Measurements from ENCODE around the gene CAMTA1.
A peak's percentile ranks its signal among the peaks of the same experiment; 100 is the strongest.

The CAMTA1 gene

GRCh38 chr1:7538849-7539768, 753.9 kb downstream of the CAMTA1 start:
- TF ChIP-seq, protein P1, sequence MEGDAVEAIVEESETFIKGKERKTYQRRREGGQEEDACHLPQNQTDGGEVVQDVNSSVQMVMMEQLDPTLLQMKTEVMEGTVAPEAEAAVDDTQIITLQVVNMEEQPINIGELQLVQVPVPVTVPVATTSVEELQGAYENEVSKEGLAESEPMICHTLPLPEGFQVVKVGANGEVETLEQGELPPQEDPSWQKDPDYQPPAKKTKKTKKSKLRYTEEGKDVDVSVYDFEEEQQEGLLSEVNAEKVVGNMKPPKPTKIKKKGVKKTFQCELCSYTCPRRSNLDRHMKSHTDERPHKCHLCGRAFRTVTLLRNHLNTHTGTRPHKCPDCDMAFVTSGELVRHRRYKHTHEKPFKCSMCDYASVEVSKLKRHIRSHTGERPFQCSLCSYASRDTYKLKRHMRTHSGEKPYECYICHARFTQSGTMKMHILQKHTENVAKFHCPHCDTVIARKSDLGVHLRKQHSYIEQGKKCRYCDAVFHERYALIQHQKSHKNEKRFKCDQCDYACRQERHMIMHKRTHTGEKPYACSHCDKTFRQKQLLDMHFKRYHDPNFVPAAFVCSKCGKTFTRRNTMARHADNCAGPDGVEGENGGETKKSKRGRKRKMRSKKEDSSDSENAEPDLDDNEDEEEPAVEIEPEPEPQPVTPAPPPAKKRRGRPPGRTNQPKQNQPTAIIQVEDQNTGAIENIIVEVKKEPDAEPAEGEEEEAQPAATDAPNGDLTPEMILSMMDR (IDR thresholded peaks at IDR 0.05; ENCODE audit: poor library complexity, severe bottlenecking): no peak
- no peaks in the 10 kb centered on the region for H3K36me3 ChIP-seq (ENCODE audit: low read depth)
- no peaks in the 10 kb centered on the region for H3K4me1 ChIP-seq (ENCODE audit: insufficient read depth, poor library complexity, severe bottlenecking)
- ATAC-seq (ENCODE audit: low read depth): no peak
- peak; percentile 17 for DNase-seq (ENCODE audit: low spot score)
- no peaks in the 10 kb centered on the region for H3K9me3 ChIP-seq (ENCODE audit: severe bottlenecking)
- H3K27me3 ChIP-seq (ENCODE audit: insufficient read depth, poor library complexity, severe bottlenecking): no peaks in the 10 kb centered on the region
- no peak overlapping the region for H3K27ac ChIP-seq (ENCODE audit: poor library complexity, severe bottlenecking)
- no peak overlapping the region for H3K4me3 ChIP-seq (ENCODE audit: severe bottlenecking)

GRCh38 chr1:7539769-7540175, 754.5 kb downstream of the CAMTA1 start:
- Histone ChIP-seq H3K27ac (ENCODE audit: poor library complexity, severe bottlenecking) (no peak overlapping the region), H3K4me1 (ENCODE audit: insufficient read depth, poor library complexity, severe bottlenecking) (no peaks in the 10 kb centered on the region), H3K4me3 (ENCODE audit: severe bottlenecking) (no peak overlapping the region), H3K9me3 (ENCODE audit: severe bottlenecking) (no peaks in the 10 kb centered on the region), H3K36me3 (ENCODE audit: low read depth) (no peaks in the 10 kb centered on the region), H3K27me3 (ENCODE audit: insufficient read depth, poor library complexity, severe bottlenecking) (no peaks in the 10 kb centered on the region)
- peak; percentile 51 for DNase-seq (ENCODE audit: low spot score)
- peak; percentile 73 for ATAC-seq (ENCODE audit: low read depth)
- TF ChIP-seq, protein P1 (IDR thresholded peaks at IDR 0.05; ENCODE audit: poor library complexity, severe bottlenecking): peak; percentile 53

DNA sequence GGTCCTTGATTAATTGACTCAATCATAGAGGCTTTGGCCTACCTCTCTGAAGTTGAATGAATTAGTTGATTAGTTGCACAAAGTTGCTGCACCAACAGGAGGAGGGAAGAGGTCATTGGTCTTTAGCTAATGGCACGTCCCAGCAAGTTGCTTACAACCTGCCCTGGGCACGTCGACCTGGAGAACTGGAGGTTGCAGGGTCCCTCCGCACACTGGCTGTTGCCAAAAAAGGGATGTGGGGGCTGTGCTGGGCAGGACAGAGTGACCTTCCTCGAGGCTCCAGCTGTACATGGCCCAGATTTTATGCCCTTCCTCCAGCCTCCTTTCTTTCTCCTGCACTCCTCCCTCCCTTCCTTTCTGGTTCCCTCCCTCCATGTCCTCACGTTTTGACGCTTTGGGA, 755.6 kb downstream of the CAMTA1 start:
- Histone ChIP-seq H3K27ac (ENCODE audit: poor library complexity, severe bottlenecking) (no peak overlapping the region), H3K9me3 (ENCODE audit: severe bottlenecking) (no peaks in the 10 kb centered on the region), H3K36me3 (ENCODE audit: low read depth) (no peaks in the 10 kb centered on the region), H3K4me1 (ENCODE audit: insufficient read depth, poor library complexity, severe bottlenecking) (no peaks in the 10 kb centered on the region), H3K4me3 (ENCODE audit: severe bottlenecking) (no peak overlapping the region), H3K27me3 (ENCODE audit: insufficient read depth, poor library complexity, severe bottlenecking) (no peaks in the 10 kb centered on the region)
- ATAC-seq (ENCODE audit: low read depth) (no peak), DNase-seq (ENCODE audit: low spot score) (peak; percentile 16)
- TF ChIP-seq, protein P1 (IDR thresholded peaks at IDR 0.05; ENCODE audit: poor library complexity, severe bottlenecking): no peak

DNA sequence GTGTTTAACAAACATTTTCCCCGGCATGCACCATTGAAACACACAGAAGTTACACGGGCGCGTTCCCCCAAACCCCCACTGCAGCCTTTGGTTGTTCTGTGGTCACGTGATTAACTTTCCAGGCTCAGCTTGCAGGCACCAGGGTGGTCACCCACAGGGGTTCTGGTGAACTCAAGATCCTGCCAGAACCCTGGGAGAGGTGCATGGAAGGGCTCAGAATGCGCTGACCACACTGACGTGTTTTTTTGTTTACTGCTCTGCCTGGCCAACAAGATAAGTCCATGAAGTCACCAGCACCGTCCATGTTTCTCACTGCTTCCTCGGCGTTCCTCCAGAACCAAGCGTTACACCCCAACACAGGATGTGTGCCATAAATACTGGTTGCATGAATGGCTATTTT, 756.4 kb downstream of the CAMTA1 start:
- Histone ChIP-seq H3K4me1 (ENCODE audit: insufficient read depth, poor library complexity, severe bottlenecking) (no peaks in the 10 kb centered on the region), H3K4me3 (ENCODE audit: severe bottlenecking) (no peak overlapping the region), H3K36me3 (ENCODE audit: low read depth) (no peaks in the 10 kb centered on the region), H3K9me3 (ENCODE audit: severe bottlenecking) (no peaks in the 10 kb centered on the region), H3K27me3 (ENCODE audit: insufficient read depth, poor library complexity, severe bottlenecking) (no peaks in the 10 kb centered on the region), H3K27ac (ENCODE audit: poor library complexity, severe bottlenecking) (no peak overlapping the region)
- DNase-seq (ENCODE audit: low spot score): peak; percentile 9
- TF ChIP-seq, protein P1 (IDR thresholded peaks at IDR 0.05; ENCODE audit: poor library complexity, severe bottlenecking): no peak
- ATAC-seq (ENCODE audit: low read depth): no peak

DNA sequence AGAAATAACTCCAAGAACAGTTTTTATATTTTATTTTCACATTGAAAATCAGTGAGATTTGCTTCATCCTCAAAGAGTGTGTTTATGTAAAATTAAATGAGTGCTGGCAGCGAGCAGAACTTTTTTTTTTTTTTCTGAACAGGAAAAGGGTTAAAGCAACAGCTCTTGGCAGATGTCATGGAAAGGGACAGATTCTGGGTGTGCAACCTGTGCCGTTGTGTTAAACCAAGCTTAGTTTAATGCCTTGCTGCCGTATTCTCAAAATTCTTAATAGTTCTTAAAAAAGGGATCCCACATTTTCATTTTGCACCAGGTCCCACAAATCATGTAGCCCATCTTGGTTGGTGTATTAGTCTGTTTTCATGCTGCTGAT, 758.5 kb downstream of the CAMTA1 start:
- ATAC-seq (ENCODE audit: low read depth) (no peak), DNase-seq (ENCODE audit: low spot score) (no peak)
- no peaks in the 10 kb centered on the region for H3K36me3 ChIP-seq (ENCODE audit: low read depth)
- TF ChIP-seq, protein P1 (IDR thresholded peaks at IDR 0.05; ENCODE audit: poor library complexity, severe bottlenecking): no peak
- no peaks in the 10 kb centered on the region for H3K27me3 ChIP-seq (ENCODE audit: insufficient read depth, poor library complexity, severe bottlenecking)
- H3K27ac ChIP-seq (ENCODE audit: poor library complexity, severe bottlenecking): no peak overlapping the region
- H3K4me3 ChIP-seq (ENCODE audit: severe bottlenecking): no peak overlapping the region
- no peaks in the 10 kb centered on the region for H3K4me1 ChIP-seq (ENCODE audit: insufficient read depth, poor library complexity, severe bottlenecking)
- H3K9me3 ChIP-seq (ENCODE audit: severe bottlenecking): no peaks in the 10 kb centered on the region

Measured in RWPE2 (cell line).